H1 (cell line): ENCODE results near the gene DAPK2. TPM values are rescaled to one million over a fixed set of nuclear protein-coding genes. Genes with fewer than 3 reads are reported as not detected.

ENCODE experiments used
- CTCF ChIA-PET: fragments of 300-600 bp; sonication (Branson Sonifier 250); formaldehyde crosslinking; loops from one replicate; lab custom pipeline; 2021; ENCODE audit not compliant: partially characterized antibody; lab: Charles Lee
- POLR2A ChIA-PET: fragments of 300-600 bp; sonication (Branson Sonifier 250); formaldehyde crosslinking; loops from one replicate; lab custom pipeline; 2021; ENCODE audit warnings: inconsistent platforms; ENCODE audit not compliant: partially characterized antibody; lab: Charles Lee
- DNase-seq, 2 experiments: peaks; one replicate each; pipeline versions ENCODE4 v3.0.0 to v3.0.0-alpha.2; 2010 to 2022; ENCODE audit warnings: low spot score in 2 of 2, low read depth in 1 of 2, mixed read lengths in 1 of 2
- FAIRE-seq: peaks from 2 replicates; lab custom pipeline; 2011; peaks lifted over from hg19 to GRCh38; lab: Jason Lieb, UNC
- H2AFZ ChIP-seq: 2 replicates; pipeline ENCODE4 v1.8.1; 2012; ENCODE audit warnings: low read length, inconsistent platforms
- H2AK5ac ChIP-seq: 2 replicates; pipeline ENCODE4 v1.6.1; 2013; ENCODE audit warnings: low read depth, low read length
- H2BK120ac ChIP-seq: replicated peaks from 2 replicates; pipeline ENCODE3; 2013; ENCODE audit warnings: low read depth, low read length, inconsistent platforms
- H2BK12ac ChIP-seq: 2 replicates; pipeline ENCODE4 v1.6.1; 2013; ENCODE audit warnings: low read depth, low read length
- H2BK15ac ChIP-seq: 2 replicates; pipeline ENCODE4 v1.6.1; 2013; ENCODE audit warnings: low read length
- H2BK20ac ChIP-seq: 2 replicates; pipeline ENCODE4 v1.6.1; 2013; ENCODE audit warnings: low read length
- H2BK5ac ChIP-seq: 2 replicates; pipeline ENCODE4 v1.6.1; 2013; ENCODE audit warnings: low read depth, low read length
- H3K14ac ChIP-seq: 2 replicates; pipeline ENCODE4 v1.6.1; 2013; ENCODE audit warnings: inconsistent platforms; ENCODE audit not compliant: insufficient read length
- H3K18ac ChIP-seq: 2 replicates; pipeline ENCODE4 v1.6.1; 2013; ENCODE audit warnings: low read length; ENCODE audit errors: extremely low read depth
- H3K23ac ChIP-seq: 2 replicates; pipeline ENCODE4 v1.6.1; 2013; ENCODE audit warnings: inconsistent platforms; ENCODE audit not compliant: insufficient read length
- H3K23me2 ChIP-seq: 2 replicates; pipeline ENCODE4 v1.6.1; 2013; ENCODE audit warnings: low read depth, low read length
- H3K27ac ChIP-seq: 2 replicates; pipeline ENCODE4 v1.6.1; 2011; ENCODE audit warnings: low read depth, low read length, inconsistent platforms
- H3K27me3 ChIP-seq, 4 experiments: replicated peaks in 1 of 4; 1 replicate in 1 of 4; 2 replicates in 3 of 4; pipeline versions ENCODE4 v1.6.1 to v1.8.1; 2011 to 2013; ENCODE audit warnings: low read length in 3 of 4, mild to moderate bottlenecking in 3 of 4, inconsistent platforms in 2 of 4, mixed read lengths in 2 of 4, moderate library complexity in 1 of 4; ENCODE audit not compliant: control insufficient read depth in 3 of 4, insufficient read depth in 3 of 4; ENCODE audit errors: extremely low read depth in 1 of 4
- H3K36me3 ChIP-seq, 4 experiments: 2 replicates each; pipeline versions ENCODE4 v1.6.1 to v1.8.1; 2011 to 2013; ENCODE audit warnings: mild to moderate bottlenecking in 4 of 4, low read length in 3 of 4, moderate library complexity in 2 of 4, control low read depth in 1 of 4, inconsistent platforms in 1 of 4; ENCODE audit not compliant: insufficient read depth in 4 of 4, control insufficient read depth in 2 of 4
- H3K4ac ChIP-seq: replicated peaks from 2 replicates; pipeline ENCODE3; 2013; ENCODE audit warnings: low read length, low read depth, mixed read lengths, inconsistent platforms; ENCODE audit not compliant: insufficient read length
- H3K4me1 ChIP-seq, 4 experiments: replicated peaks in 1 of 4; 1 replicate in 1 of 4; 2 replicates in 3 of 4; pipeline versions ENCODE4 v1.6.1 to v1.8.1; 2011 to 2013; ENCODE audit warnings: low read length in 3 of 4, inconsistent platforms in 2 of 4, mixed read lengths in 1 of 4; ENCODE audit not compliant: insufficient read depth in 4 of 4, control insufficient read depth in 3 of 4
- H3K4me2 ChIP-seq, 2 experiments: 2 replicates each; pipeline versions ENCODE4 v1.6.1 to v1.8.1; 2011 to 2013; ENCODE audit warnings: low read depth in 2 of 2, low read length in 2 of 2, control low read depth in 1 of 2, inconsistent platforms in 1 of 2, mild to moderate bottlenecking in 1 of 2; ENCODE audit not compliant: insufficient read depth in 1 of 2
- H3K4me3 ChIP-seq, 4 experiments: fragments of 200-600, 300-600 bp in 1 of 4; sonication (generic), shearing (Covaris generic), sonication (Bioruptor Twin) in 1 of 4; 2 replicates each; pipeline versions ENCODE4 v1.5.1 to v1.8.1; 2011 to 2016; ENCODE audit warnings: low read length in 4 of 4, low read depth in 3 of 4, control low read depth in 2 of 4, inconsistent platforms in 2 of 4, mild to moderate bottlenecking in 2 of 4, mixed read lengths in 1 of 4, moderate library complexity in 1 of 4; ENCODE audit not compliant: insufficient read depth in 2 of 4; ENCODE audit errors: extremely low read depth in 1 of 4
- H3K56ac ChIP-seq: replicated peaks from 2 replicates; pipeline ENCODE3; 2013; ENCODE audit warnings: low read depth, mild to moderate bottlenecking, mixed read lengths, low read length, inconsistent platforms; ENCODE audit not compliant: insufficient read length
- H3K79me1 ChIP-seq: 2 replicates; pipeline ENCODE4 v1.6.1; 2013; ENCODE audit warnings: low read depth, low read length, control low read depth
- H3K79me2 ChIP-seq, 2 experiments: 2 replicates each; pipeline versions ENCODE4 v1.6.1 to v1.8.1; 2012 to 2013; ENCODE audit warnings: low read length in 2 of 2, mild to moderate bottlenecking in 2 of 2, inconsistent platforms in 1 of 2; ENCODE audit not compliant: insufficient read depth in 2 of 2, control insufficient read depth in 1 of 2
- H3K9ac ChIP-seq, 4 experiments: replicated peaks in 1 of 4; 1 replicate in 1 of 4; 2 replicates in 3 of 4; pipeline versions ENCODE4 v1.6.1 to v1.8.1; 2011 to 2013; ENCODE audit warnings: low read depth in 3 of 4, low read length in 3 of 4, control low read depth in 2 of 4, mild to moderate bottlenecking in 2 of 4, moderate library complexity in 2 of 4, inconsistent platforms in 1 of 4; ENCODE audit errors: extremely low read depth in 1 of 4
- H3K9me3 ChIP-seq, 2 experiments: 2 replicates each; pipeline versions ENCODE4 v1.6.1 to v1.8.1; 2012 to 2013; ENCODE audit warnings: mild to moderate bottlenecking in 2 of 2, moderate library complexity in 2 of 2, control low read depth in 1 of 2, inconsistent platforms in 1 of 2, low read depth in 1 of 2, low read length in 1 of 2, mixed read lengths in 1 of 2; ENCODE audit not compliant: insufficient read depth in 2 of 2
- H4K20me1 ChIP-seq, 2 experiments: replicated peaks in 1 of 2; 2 replicates each; pipeline versions ENCODE3 to v1.8.1; 2011 to 2013; ENCODE audit warnings: inconsistent platforms in 2 of 2, low read length in 2 of 2, mild to moderate bottlenecking in 1 of 2; ENCODE audit not compliant: insufficient read depth in 2 of 2, control insufficient read depth in 1 of 2
- H4K5ac ChIP-seq: 2 replicates; pipeline ENCODE4 v1.6.1; 2013; ENCODE audit warnings: low read length, low read depth, mixed read lengths, inconsistent platforms; ENCODE audit not compliant: insufficient read length
- H4K8ac ChIP-seq: 2 replicates; pipeline ENCODE4 v1.8.0; 2013; ENCODE audit warnings: mild to moderate bottlenecking, moderate library complexity, low read length, inconsistent platforms; ENCODE audit not compliant: insufficient read depth; ENCODE audit errors: extremely low read depth
- H4K91ac ChIP-seq: replicated peaks from 2 replicates; pipeline ENCODE3; 2013; ENCODE audit warnings: low read length, mixed read lengths, inconsistent platforms; ENCODE audit not compliant: insufficient read length
- NANOG ChIP-seq: IDR thresholded peaks from 2 replicates; pipeline ENCODE4 v1.6.1; 2011; ENCODE audit warnings: low read length, low read depth, mild to moderate bottlenecking, inconsistent platforms; ENCODE audit not compliant: insufficient read depth, poor library complexity, severe bottlenecking
- POLR2AphosphoS5 ChIP-seq: IDR thresholded peaks from 2 replicates; pipeline ENCODE4 v1.6.1; 2011; ENCODE audit warnings: low read depth, low read length
- SP1 ChIP-seq: IDR thresholded peaks from 2 replicates; pipeline ENCODE4 v1.6.1; 2011; ENCODE audit warnings: low read depth, low read length
- WGBS, 2 experiments: shearing (Covaris generic) in 1 of 2; methylation state at CpG; one replicate each; pipeline versions ENCODE4 v1.1.6 to v1.1.7; 2013 to 2015; ENCODE audit warnings: low lambda C conversion rate in 2 of 2, mixed read lengths in 2 of 2, inconsistent platforms in 1 of 2, low coverage in 1 of 2, missing lambda C conversion rate in 1 of 2; ENCODE audit not compliant: insufficient replicate concordance in 2 of 2, insufficient coverage in 1 of 2, insufficient read length in 1 of 2; ENCODE audit errors: extremely low coverage in 1 of 2, missing lambda C conversion rate in 1 of 2; 5-methylcytosine and 5-hydroxymethylcytosine counted together
- polyA plus RNA-seq, 7 experiments: library from polyadenylated mRNA; depleted of rRNA in 3 of 7; stranded (reverse) in 5 of 7; unstranded in 2 of 7; fragments of >200 nt in 5 of 7; fragments of 200-250 nt in 2 of 7; gene quantifications; 1 replicate in 5 of 7; 2 replicates in 1 of 7; 4 replicates in 1 of 7; pipeline versions ENCODE4 v1.2.1 to v1.2.3, GENCODE V29; 2011 to 2013; ENCODE audit warnings: missing spikeins in 2 of 7, mixed read lengths in 2 of 7
- total RNA-seq: library from RNA; stranded (reverse); fragmentation: NEBNext Ultra II Directional; extraction: Animal tissue kit (Norgen Biotek cat#: 25700); gene quantifications from 2 replicates; pipeline ENCODE4 v1.2.1, GENCODE V29; 2021

Gene DAPK2
- total and polyA plus RNA-seq, 2 of the 8 experiments (the other 6 are each of a cell fraction or from before 2014, with no cell fraction given), result 1.8 to 2.9 TPM

DNA sequence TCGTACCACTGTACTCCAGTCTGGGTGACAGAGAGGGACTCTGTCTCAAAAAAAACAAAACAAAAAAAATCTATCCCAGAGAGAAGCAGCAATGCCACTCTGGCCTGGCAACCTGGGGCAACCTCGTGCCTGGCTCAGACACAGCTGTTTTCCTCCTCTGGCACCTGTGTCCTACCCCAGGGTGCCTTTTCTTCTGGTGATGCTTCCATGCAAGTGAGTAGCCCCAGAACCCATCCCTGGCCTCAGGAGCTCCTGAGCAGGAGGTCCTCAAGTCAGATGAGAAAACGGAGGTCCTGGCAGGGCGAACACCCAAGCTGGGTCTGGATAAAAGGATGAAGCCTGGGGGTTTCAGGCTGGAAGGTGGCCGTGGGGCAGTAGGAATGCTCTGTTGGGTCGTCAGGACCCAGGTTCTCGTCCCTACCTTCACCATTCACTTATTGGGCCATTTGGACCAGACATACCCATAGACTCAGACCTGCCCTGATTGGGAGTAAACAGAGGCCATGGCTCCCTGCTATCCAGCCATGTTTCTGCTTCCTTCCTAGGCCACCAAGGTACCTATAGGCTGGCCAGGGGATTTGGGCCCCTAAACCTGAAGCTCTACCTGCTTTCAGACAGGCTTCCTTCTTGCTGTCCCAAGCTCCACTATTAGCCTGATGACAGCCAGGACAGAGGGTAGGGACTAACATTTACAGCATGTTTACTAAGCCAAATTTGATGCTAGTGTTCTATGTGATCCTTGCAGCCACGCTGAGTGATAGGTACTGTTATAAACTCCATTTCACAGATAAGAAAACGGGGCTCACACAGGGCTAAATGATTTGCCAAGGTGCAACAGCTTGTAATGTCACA is 102.2 kb downstream of the DAPK2 start:
- Histone ChIP-seq H3K4me3 (no peak overlapping the region), H2BK15ac (no peak overlapping the region), H3K9ac (no peak overlapping the region), H2BK20ac (no peak overlapping the region), H3K4me1 (peaks cover 0 to 3% (median 2%) of the 10 kb centered on the region in 4 experiments; a peak in 5 of 7 replicates), H2BK120ac (no peak overlapping the region), H3K79me1 (no peaks in the 10 kb centered on the region), H3K56ac (no peak overlapping the region), H3K23ac (no peak overlapping the region), H3K27ac (no peak overlapping the region), H3K14ac (no peak overlapping the region), H3K4me2 (no peak overlapping the region), H3K4ac (no peak overlapping the region), H2AK5ac (no peak overlapping the region), H3K9me3 (no peaks in the 10 kb centered on the region), H2BK5ac (no peak overlapping the region), H2AFZ (no peak overlapping the region), H4K8ac (no peak overlapping the region), H3K79me2 (no peaks in the 10 kb centered on the region), H2BK12ac (0 out of 2 replicates have a peak overlapping the region, but pooled peaks have one; percentile 39), H3K23me2 (no peaks in the 10 kb centered on the region), H4K20me1 (no peaks in the 10 kb centered on the region), H4K91ac (no peak overlapping the region), H3K27me3 (no peaks in the 10 kb centered on the region), H3K36me3 (no peaks in the 10 kb centered on the region), H3K18ac (no peak overlapping the region), H4K5ac (no peak overlapping the region)
- 78% methylated on average over 9 of the region's 9 CpGs; no CpG with 5 or more reads in 1 of the 2 experiments for WGBS, 2 experiments
- DNase-seq (peak in 1 of 2 experiments; percentile 28), FAIRE-seq (no peak)
- TF ChIP-seq POLR2AphosphoS5, result no peak
- no peak for TF ChIP-seq NANOG
- TF ChIP-seq SP1, result no peak
- CTCF ChIA-PET, result interaction anchor here (0.6 to 6.5 kb wide), 27 partner anchors 11 to 314 kb away, joined by 3 to 102 read pairs (median 16); partner anchors contain the start of gene DAPK2
- POLR2A ChIA-PET, result no interaction called here
